GM18873 (cell line): ENCODE results near the gene PLOD2.
"Not testable (repeated sequence)": the region's sequence is repeated elsewhere in the genome, so short reads cannot be mapped to it uniquely, and the experiment has no call there.

Experiments
- ATAC-seq: cut with Tn5 transposase; IDR thresholded peaks from one replicate; pipeline ENCODE4 v1.9.1; 2021; ENCODE audit warnings: mild to moderate bottlenecking, moderate library complexity, moderate number of reproducible peaks; ENCODE audit not compliant: unreplicated experiment, low FRiP score

The PLOD2 gene

DNA sequence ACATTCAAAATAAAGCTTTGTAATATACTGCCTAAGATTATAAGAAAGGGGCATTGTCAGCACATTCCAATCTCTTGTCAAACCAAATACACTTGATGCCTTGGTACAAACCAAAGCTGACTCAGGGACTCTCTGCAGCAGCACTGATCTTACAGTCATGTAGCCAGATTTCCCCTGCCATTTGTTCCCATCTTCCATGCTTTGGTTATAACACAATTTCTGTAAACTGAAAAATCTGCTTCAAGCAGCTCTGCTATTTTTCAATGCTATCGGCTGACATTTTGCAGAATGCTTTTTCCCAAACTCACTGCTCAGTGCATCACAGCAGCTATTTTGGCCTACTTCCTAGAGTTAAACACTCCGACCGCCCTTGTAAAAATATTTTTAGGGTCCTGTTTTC is 18.2 kb downstream of the PLOD2 start:
- no peak for ATAC-seq

DNA sequence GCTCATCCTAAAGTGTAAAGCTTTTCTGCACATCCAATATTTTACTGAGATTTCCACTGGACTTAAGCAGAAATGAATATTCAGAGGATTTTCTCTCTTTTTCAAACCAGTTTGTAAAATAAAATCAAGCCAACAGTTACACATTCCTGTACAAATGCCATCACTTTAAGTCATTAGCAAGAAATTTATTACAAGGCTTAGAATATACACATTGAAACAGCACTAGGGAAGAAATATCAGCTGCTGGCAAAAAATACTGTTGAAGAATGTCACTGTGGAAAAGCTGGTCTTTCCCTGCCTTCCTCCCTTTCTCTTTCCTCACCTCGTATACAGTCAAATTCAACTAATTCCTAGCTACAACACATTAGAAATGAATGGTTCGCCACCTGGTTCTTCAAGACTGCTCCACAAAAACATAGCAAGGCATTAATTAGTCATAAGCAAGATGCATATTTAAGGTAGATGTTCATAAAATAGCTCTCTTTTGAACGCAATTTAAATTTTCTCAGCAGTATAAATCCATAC is 21.3 kb downstream of the PLOD2 start:
- no peak for ATAC-seq

DNA sequence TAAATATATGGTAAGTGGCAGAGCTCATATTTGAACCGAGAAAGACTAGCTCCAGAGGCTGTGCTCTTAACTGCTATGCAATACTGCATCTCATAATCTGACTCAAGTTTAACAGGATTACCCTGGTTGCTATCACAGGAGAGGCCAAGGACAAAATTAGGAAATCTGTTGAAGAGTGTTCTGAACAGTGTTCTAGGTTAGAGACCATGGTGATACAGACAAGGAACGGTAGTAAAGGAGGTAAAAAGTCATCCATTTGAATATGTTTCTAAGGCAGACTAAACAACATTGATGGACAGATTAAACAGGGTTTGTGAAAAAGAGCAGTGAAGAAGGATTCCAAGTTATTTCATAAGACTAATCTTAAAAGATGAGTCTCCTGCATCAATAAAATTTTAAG is 22.1 kb downstream of the PLOD2 start:
- no peak for ATAC-seq

DNA sequence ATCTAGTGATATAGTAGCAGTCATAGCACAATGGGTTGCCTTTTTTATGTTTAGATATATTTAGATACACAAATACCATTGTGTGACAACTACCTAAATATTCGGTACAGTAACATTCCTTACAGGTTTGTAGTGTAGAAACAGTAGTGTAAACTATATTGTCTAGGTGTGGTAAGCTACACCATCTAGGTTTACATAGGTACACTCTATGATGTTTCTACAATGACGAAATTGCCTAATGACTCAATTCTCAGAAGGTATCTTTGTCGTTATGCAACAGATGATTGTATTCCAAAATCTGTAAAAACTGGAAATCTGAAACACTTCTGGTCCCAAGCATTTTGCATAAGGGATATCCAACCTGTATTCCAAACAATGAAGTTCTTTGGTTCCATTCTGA is 24.3 kb downstream of the PLOD2 start:
- no peak for ATAC-seq

DNA sequence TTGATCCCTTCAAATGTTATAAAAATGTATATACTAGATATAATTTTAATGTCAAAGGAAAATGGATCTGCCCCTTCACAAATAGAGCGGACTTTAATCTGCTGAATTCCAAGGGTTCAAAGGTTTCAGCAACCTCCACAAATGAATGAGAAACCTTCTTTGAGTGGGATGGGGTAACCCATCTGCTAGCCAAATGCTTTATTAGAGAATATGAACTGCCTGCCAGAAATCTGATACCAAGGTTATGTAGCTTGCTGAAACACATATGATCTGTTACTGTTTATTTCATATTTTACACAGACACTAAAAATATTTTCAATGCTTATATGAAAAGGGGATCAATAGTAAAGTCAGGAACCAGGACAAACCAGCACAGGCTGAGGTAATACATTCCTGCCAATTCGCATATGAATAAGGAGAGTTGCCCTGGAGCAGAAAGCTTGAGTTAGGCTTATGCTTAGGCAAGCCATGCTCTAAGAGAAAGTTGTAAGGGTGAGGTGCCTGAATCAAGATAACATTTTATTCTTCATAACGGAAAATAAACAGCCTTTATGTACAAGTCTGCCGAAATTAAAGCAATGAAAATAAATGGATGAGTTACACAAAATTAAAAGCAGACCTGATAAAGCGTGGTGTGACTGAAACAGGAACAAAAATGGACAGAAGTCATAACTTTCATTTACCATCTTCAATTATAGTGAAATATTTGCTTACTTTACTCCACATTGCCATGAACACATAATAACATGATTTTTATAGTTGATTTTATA is 26.5 kb downstream of the PLOD2 start:
- no peak for ATAC-seq

DNA sequence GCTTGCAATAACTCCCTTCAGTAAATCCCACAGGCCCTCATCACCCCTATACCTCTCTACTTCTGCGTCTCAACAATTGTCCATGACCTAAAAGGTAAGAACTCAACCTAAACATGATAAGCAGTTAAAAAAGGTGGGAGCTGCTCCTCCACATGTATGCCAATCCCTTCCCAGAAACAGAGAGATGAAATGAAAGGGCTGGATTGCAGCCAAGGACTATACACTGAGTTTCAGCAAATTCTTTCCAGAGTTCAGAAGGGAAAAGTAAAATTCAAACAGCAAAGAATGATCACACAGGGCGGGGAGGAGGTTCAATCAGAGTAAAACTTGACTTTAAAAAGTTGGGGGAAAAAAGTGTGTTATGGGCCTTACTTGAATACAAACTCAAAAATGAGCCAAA is 27.5 kb downstream of the PLOD2 start:
- ATAC-seq: no peak

DNA sequence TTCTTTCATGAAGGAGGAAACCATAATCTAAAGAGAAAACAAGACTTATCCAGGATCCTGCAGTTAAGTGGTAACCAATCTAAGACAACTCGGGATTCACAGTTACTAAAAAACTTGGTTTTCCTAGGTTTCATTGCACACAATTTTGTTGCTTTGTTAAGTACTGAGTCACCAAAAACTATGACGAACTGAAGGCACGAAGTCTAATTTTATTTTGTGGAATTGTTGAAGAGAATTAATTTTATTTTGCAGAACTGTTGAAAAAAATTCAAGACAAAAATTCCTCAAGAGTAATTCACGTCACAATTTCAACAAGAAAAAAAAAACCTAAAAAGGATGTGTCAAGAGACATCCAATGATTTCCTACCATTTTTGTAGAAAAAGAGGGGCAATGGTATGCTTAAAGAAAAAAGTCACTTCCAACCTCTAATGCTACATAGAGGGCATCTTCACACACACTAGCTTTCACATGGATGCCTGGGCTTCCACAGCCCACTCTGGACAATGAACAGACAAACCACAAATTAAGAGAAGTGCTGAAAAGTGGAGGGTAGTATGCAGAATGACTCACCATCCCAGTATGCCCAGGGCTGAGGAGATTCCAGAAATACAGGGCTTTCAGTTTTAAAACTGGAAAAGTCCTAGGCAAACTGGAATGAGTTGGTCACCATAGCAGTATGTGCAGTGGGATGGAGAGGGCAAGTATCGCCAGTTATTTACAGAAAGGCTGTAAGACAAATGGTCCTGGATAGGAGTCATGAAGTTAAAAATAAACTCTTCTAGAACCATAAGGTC is 29.2 kb downstream of the PLOD2 start:
- no peak for ATAC-seq

DNA sequence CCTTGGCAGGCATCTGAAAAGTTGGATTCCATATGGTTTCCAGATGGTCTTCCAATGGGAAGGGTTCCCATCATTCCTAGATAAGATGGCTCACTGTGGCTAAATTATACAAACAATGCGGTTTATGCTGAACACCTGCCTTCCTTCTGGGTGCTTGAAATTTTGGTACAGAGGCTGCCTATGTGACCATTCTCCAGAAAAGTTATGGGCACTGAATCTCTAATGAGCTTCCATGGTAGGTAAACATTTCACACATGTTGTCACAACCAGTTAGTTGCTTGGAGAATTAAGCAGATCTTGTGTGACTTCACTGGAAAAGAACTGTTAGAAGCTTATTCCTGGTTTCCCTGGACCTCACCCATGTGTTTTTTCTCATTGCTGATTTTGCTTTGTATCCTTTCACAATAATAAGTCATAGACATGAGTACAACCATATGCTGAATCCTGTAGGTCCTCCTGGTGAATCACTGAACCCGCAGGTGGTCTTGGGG is 30.1 kb downstream of the PLOD2 start:
- ATAC-seq: no peak

DNA sequence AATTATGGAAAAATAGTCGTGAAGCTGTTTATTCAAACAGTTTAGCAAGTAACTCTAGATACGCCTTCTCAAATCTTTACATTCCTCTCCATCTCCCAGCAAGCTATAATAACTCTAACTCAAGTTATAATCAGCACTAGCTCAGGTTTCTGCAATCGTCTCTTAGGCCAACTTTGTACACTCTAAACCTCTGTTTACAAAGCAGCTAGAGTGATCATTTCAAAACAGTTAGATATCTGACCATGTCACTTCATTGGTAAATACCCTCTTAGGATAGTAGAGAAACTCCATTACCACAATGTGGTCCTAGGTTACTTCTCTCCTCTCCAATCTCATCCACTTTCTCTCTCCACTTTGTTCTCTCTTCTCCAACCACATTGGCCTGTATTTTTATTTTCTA is 31.2 kb downstream of the PLOD2 start:
- ATAC-seq: no peak

DNA sequence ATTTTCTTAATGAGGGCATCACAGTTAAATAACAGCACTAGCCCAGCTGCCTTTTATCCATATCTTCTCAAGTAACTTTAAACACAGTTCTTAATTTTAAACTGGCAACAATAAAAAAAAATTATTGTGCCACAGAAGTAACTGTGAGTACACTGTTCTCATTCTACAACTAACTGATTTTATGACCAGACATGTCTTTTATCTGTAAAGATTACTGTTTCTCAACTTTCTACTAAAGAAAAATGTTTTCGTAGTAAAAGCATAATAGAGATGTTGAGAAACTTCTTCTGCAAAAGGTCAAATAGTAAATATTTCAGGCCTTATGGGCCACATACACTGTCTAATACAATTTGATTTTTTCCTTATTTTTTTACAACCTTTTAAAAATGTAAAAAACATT is 32.0 kb downstream of the PLOD2 start:
- no peak for ATAC-seq

DNA sequence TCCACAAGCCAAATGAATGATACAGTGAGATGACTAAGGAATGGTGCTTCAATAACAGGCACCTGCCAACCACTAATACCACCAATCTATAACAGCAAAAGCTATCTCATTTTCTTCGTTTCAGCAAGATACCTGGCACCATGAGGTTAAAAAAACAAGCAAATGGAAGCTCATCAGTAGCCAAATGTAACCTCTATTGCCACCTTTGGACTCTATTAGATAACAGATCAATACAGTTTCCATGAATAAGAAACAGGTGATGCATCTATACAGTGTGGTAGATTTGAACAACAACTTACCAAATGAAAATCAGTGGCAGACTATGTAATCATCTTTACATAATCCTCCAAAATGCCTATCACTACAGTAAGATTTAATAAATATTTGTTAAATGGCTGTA is 32.8 kb downstream of the PLOD2 start:
- no peak for ATAC-seq

DNA sequence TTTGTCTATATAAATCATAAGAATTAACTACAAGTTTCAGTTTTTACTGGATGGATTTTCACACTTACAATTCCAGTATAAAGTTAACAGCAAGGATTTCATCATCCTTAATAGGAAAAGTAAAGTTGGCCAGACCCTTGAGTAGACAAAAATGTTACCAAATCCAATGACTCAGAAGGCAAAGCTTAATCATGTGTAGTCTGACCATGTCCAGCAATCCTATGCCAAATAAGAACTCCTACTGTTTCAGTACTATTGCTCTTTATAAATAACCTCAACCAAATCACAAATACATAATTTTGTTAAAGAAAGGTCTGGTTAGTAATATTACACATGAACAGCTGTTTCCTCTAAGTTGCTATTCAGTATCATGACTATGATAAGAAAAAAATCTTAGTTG is 35.0 kb downstream of the PLOD2 start:
- ATAC-seq: no peak

DNA sequence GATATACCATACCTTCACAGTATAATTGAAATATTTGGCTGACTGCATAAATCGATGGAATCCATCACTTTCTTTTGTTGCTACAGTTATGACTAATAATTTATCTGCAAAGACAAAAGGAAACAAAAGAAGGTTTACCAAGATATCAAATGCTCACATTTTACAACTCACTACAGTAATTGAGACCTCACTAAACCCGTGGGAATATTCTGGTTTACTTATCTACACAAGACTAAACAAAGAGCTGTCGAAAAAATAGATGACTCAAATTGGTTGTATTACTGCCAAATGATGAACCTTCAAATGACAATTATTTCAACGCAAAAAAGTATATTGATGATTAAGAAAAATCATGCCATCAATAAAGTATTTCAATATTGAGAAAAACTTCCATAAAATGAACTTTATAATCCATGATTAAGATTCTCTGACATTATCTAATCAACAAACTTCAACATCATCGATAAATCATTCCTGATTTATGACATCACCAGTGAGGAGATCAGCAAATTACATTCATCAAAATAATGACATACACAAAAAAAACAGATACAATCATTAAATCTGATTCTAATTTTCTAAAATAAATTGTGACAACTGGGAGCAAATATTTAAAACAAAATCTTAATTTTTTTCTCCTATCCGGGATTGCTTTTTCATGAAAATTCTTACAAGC is 36.7 kb downstream of the PLOD2 start:
- no peak for ATAC-seq

DNA sequence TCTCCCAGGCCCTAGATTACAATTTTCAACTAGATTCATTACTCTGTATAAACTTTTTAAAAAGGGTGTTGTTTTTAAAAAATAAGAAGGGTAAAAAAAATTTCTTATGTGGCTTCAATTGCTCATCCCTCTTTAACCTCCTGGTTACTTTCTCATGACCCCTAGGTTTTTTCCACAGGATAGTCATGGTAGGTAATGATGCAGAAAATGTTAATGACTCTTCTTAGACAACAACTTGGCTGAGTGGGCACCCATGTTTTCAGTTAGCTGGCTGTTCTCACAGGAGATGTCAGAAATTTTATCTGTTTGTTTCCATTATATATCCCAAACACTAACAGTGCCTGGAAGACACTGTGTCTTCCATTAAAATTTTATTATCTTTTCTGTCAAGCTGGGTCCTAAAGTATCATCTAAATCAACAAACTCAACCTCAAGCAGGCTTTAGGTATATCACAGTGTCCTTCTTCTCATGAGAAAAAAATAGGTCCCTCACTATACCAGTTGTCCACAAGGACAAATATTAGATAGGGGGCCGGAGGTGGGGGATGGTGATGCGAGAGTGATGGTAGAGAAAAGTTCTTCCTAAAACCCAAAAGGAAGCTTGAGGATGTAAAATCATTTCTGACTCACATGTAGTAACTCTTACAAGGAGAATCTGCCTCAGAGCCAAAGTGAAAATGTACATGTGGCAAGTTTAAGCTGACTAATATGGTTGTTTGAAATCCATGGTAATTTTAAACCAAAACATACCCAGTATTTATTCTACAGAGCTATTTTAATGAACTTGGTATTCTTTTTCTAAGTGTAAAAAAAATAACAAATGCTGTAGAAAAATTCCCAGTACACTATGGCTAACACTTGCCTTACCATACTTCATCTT is 43.3 kb downstream of the PLOD2 start:
- no peak for ATAC-seq

DNA sequence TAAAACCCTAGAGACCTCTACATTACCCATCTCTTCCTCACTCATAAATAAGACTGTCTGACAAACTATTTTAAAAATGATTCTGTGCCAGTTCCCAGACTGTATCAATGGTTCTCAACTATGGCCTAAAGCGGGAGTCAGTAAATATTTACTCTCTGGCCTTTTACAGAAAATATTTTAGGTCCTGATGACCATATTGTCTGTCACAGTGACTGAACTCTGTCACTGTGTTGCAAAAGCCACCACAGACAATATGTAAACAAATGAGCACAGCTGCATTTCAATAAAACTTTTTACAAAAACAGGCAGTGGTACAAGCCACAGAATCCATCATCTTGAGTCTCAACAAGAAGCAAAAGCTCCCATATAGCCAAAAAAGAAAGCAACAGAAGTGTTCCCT is 45.4 kb downstream of the PLOD2 start:
- no peak for ATAC-seq

DNA sequence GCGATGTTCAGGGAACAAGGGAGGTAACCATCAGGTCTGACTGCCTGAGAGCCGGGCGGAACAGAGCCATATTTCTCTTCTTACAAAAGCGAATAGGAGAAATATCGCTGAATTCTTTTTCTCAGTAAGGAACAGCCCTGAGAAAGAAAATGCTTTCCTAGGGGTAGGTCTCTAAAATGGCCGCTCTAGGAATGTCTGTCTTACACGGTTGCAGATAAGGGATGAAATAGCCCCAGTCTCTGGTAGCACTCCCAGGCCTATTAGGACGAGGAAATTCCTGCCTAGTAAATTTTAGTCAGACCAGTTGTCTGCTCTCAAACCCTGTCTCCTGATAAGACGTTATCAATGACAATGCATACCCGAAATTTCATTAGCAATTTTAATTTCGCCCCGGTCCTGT is 47.2 kb downstream of the PLOD2 start:
- not testable (repeated sequence) for ATAC-seq

DNA sequence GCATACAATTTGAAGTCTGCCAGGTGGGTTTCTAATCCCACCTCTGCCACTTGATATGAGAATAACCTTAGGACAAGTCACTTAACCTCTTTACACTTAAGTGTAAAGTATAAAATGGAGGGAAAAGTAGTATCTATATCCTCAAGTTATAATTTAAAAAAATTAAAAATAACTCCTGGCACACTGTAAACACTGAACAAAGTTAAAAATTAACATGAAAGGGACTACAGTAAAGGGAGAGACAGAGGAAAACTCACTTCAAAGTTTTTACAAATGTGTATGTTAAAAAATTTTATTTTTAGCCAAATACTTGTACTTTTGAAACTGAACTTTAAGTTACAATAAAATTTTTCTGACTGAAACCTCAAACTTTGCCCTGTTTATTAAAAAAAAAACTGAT is 49.6 kb downstream of the PLOD2 start:
- ATAC-seq: no peak

DNA sequence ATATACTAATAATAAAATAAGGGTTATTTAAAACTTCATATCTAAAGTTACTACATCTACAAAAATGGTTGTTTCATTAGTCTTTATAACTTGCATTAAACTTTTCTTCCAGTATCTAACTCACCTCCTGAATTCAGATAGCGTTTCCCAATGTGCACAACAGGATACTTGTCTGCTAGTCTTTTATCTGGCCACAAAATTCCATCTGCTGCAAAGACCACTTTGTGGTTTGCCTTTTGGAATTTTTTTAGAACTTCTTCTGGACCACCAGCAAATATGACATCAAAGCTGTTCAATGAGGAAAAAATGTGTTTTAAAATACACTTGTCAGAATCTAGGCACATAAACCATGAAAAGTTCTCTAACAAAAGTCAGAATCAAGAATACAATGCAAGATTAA is 50.8 kb downstream of the PLOD2 start:
- ATAC-seq: no peak

DNA sequence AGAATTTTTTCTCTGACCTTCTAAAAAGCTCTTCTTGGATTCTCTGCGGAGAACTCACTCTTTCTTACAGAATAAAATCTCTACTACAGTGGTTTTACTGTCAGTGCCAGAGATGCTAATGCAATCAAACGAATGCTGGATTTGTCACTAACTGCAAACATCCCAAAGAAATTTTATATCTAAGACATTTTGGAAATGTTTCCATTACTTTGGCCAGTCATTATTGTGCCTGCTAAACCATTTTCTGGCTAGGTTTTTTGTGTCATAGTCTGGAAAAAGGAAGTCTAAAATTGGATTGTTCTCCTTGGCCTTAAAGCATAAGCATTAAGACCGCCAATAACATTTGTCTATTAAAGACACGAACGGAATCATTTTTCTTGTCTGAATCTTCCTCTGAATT is 54.0 kb downstream of the PLOD2 start:
- no peak for ATAC-seq

DNA sequence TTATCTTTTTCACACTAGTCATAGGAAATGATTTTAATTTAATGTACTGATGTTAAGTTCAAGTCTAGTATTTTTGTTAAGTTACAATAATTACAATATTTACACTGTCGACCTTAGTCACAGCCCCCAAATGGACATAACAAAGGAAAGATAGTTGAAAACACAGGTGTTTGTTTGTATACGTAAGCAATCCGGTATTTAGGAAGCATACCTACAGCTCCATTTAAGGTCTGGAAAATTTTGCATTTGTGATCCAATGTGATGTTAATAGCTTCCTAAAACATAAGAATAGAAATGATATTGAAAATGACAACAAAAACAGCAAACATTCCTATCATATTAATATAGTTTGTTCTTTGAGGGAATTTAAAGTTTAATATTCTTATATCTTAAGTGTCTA is 56.9 kb downstream of the PLOD2 start:
- no peak for ATAC-seq
